ENCODE measurements around the gene SFTPB.

The SFTPB gene

GRCh38 chr2:85702172-85702571 is 34.2 kb upstream of the SFTPB start:
- DNase-seq (ENCODE audit: low spot score), result no peak

- DNase-seq (ENCODE audit: low spot score), result no peak
Measured at GRCh38 chr2:85699325-85699724, 31.3 kb upstream of the SFTPB start.

DNA sequence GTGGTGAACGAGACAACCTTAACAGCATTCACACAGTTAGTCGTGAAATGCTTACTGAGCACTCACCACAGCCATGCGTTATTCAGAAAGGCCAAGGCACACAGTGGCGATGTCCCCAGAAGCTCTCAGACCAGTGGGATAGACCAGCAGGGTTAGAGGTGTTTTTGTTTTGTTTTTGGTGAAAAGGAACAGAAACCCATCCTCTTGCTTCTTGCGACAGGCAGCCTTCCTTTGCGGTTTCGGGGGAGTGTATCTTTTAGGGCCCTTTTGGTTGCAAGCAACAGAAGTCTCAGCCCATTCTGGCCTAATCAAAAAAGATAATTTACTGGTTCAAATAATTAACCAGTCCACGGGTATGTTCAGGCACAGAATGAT is 30.9 kb upstream of the SFTPB start:
- DNase-seq (ENCODE audit: low spot score), result no peak

GRCh38 chr2:85698184-85698879 is 30.3 kb upstream of the SFTPB start:
- no peak for DNase-seq (ENCODE audit: low spot score)

- DNase-seq (ENCODE audit: low spot score), result no peak
Measured at GRCh38 chr2:85697716-85698115, 29.7 kb upstream of the SFTPB start.

GRCh38 chr2:85697096-85697495 is 29.1 kb upstream of the SFTPB start:
- no peak for DNase-seq (ENCODE audit: low spot score)

DNA sequence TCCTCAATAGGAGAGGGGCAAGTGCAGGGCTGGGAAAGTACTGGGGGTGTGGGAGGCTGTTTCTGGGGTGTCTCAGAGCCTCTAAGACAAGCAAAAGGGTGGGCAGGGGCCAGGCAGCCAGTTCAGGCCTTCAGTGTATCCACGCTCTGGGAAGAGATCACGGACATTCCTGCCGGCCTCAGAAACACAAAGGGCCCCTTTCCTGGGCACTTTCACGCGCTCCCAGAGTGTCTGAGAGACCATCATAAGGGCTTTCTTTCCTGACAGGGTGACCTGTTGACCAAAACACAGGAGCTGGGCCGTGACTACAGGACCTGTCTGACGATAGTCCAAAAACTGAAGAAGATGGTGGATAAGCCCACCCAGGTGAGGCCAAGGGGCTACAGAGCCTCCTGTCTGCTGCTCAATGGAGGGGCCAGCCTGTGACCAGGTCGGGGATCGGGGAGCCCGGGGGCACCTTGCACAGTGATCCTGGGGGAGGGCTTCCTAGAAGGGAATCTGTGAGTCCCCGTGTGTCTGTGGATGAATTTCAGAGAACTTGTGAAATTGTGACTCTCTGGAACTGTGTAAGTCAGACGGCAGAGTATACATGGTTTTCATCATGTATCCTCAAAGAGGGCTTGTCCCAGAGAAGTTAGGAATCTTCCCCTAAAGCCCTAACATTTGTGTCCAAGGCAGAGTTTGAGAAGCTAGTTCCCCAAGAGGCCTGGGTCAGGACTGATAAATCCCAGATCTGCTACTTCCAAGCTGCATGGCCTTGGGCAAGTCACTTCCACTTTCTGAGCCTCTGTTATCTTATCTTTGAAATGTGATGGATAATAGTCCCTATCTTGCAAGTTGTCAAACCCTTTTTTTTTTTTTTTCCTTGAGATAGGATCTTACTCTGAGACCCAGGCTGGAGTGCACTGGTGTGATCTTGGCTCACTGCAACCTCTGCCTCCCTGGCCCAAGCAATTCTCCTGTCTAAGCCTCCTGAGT is 28.0 kb upstream of the SFTPB start:
- no peak for DNase-seq (ENCODE audit: low spot score)

- DNase-seq (ENCODE audit: low spot score), result no peak
Measured at GRCh38 chr2:85695121-85695520, 27.1 kb upstream of the SFTPB start.

DNA sequence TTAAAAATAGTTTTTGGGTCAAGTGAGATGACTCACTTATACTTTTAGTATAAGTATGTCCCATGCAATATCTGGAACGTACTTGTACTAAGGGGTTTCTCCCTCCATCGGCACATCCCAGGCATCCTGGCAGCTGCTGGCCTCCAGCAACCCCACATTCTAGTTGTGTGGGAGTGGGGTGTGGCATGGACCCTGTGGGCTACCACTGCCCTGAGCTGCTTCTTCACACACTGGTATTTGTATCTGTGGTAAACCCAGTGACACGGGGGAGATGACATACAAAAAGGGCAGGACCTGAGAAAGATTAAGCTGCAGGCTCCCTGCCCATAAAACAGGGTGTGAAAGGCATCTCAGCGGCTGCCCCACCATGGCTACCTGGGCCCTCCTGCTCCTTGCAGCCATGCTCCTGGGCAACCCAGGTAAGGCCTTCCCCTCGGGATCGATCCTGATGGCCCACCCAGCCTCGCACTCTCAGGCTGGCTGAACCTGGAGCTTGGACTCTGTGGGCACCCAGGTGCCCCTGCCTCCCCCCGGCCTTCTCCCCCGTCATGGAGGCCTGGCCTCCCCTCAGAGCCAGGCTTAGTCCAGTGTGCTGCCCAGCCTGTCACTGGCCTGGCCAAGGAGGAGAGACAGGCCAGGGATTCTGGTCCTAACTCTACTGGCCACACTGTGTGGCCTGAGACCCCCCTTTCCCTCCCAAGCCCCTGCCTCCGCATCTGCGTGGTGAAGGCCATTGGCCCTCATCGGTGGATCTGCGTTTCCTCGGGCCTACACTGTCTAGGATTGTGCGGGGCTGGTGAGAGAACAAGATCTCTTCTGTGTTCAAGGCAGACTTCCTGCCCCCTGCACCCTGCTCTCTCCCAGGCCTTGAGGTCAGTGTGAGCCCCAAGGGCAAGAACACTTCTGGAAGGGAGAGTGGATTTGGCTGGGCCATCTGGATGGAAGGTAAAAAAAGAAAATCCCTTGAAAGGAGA is 26.3 kb upstream of the SFTPB start, which contains the start of gene GNLY:
GNLY (plus strand) TSS at position 307 of the 974 bp plus-strand sequence; CDS start at position 368, 61 bp downstream.
- DNase-seq (ENCODE audit: low spot score), result no peak

- no peak for DNase-seq (ENCODE audit: low spot score)
Measured at GRCh38 chr2:85692039-85692645, 24.1 kb upstream of the SFTPB start.

GRCh38 chr2:85690932-85691331 is 22.9 kb upstream of the SFTPB start:
- DNase-seq (ENCODE audit: low spot score), result no peak

DNA sequence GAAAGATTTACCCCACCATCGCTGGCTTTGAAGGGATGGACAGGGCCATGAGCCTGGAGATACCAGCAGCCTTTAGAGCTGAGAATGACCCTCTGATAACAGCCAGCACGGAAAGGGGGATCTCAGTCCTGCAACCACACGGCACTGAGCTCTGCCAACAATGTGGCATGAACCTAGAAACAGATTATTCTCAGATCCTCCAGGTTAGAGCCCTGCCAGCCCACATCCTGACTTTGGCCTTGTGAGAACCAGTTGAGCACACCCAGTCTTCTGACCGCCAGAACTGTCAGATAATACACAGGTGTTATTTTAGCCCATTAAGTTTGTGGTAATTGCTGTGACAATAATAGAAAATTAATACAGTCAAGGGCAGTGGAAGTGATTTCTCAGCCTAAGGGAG is 16.8 kb upstream of the SFTPB start:
- DNase-seq (ENCODE audit: low spot score), result no peak

GRCh38 chr2:85684380-85684779 is 16.4 kb upstream of the SFTPB start:
- DNase-seq (ENCODE audit: low spot score), result no peak

DNA sequence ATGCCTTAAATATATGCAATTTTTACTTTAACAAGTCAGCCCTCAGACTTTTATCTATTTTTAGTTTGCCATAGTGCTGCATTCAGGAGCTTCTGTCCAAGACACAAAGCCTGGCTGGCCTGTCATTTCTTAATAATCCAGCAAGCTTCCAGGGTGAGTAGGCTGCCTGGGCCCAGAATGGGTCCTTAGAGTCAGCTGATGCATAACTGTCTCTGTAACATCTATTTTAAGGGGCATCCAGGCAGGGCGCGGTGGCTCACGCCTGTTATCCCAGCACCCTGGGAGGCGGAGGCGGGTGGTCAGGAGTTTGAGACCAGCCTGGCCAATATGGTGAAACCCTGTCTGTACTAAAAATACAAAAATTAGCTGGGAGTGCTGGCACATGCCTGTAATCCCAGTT is 14.4 kb upstream of the SFTPB start:
- DNase-seq (ENCODE audit: low spot score), result no peak

- DNase-seq (ENCODE audit: low spot score), result no peak
Measured at GRCh38 chr2:85681776-85682175, 13.8 kb upstream of the SFTPB start.

- no peak for DNase-seq (ENCODE audit: low spot score)
Measured at GRCh38 chr2:85681372-85681763, 13.4 kb upstream of the SFTPB start.

- DNase-seq (ENCODE audit: low spot score), result no peak
Measured at GRCh38 chr2:85680707-85681371, 12.8 kb upstream of the SFTPB start.

DNA sequence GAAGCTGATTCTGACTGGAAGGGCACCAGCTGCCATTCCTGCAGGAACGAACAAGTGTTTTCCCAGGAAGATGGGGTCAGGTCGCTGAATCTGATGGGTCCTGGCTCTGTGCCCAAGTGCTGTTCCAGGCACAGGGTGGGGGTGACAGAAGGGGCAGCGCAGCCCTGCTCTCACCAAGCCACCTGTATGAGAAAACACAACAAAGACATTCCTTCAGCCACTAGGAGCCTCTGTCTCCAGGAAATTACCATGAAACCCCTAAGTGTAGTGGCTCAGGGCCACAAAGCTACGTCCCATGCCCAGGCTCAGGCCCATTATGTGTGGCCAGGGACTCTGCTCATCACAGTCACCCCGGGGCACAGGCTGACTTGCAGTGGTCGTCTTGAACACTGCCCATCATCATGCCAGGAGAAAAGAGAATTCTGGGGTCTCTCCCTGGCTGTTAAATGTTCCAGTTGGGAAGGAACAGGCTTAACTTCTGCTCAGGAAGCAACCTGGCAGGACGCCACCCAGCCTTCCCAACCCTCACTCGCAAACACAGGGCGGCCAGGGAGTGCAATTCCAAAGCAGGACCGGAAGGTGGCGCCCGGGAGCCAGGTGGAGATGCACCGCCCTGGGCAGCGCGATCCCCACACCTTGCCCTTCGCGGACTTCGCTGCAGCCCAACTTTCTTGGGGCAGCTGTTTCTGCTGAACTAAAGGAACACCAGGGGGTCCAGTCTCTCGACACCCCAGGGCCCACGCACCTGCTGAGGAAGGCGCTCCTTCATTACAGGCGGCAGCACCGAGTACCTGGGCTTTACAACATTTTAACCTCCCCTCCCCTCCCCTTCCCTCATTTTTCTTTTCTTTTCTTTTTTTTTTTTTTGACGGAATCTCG is 11.0 kb upstream of the SFTPB start:
- DNase-seq (ENCODE audit: low spot score), result peak; percentile 84

- no peak for DNase-seq (ENCODE audit: low spot score)
Measured at GRCh38 chr2:85678377-85678776, 10.4 kb upstream of the SFTPB start.

All from left forelimb (tissue), 1 donor.